Neural cell (in vitro differentiated cells): ENCODE measurements around the gene FN1. TPM values are rescaled to one million over a fixed set of nuclear protein-coding genes. Genes with fewer than 3 reads are reported as not detected.

Experiments used
- H2AFZ ChIP-seq: fragments of 200-600, 300-800 bp; sonication (generic), shearing (Covaris generic); 2 replicates; pipeline ENCODE4 v1.6.0; 2014; ENCODE audit warnings: low read depth, mild to moderate bottlenecking, antibody characterized with exemption, low read length, moderate library complexity
- H3F3A ChIP-seq: fragments of 200-600 bp; shearing (Covaris generic); 2 replicates; pipeline ENCODE4 v1.6.1; 2016; ENCODE audit warnings: mild to moderate bottlenecking, moderate library complexity, mixed read lengths, antibody characterized with exemption, low read length; ENCODE audit not compliant: insufficient read depth, poor library complexity, severe bottlenecking
- H3K27ac ChIP-seq: fragments of 200-600, 300-800 bp; sonication (generic), shearing (Covaris generic); 2 replicates; pipeline ENCODE4 v1.5.1; 2014; ENCODE audit warnings: mild to moderate bottlenecking, low read length, moderate library complexity
- H3K27me3 ChIP-seq: fragments of 300-800, 200-600 bp; sonication (generic), shearing (Covaris generic); 2 replicates; pipeline ENCODE4 v1.6.0; 2014; ENCODE audit warnings: mild to moderate bottlenecking, low read depth, low read length, moderate library complexity; ENCODE audit not compliant: insufficient read depth
- H3K36me3 ChIP-seq: fragments of 300-800, 200-600 bp; sonication (generic), shearing (Covaris generic); 2 replicates; pipeline ENCODE4 v1.5.1; 2014; ENCODE audit warnings: mild to moderate bottlenecking, antibody characterized with exemption, low read length, moderate library complexity; ENCODE audit not compliant: insufficient read depth
- H3K4me2 ChIP-seq: fragments of 300-800, 200-600 bp; sonication (generic), shearing (Covaris generic); 2 replicates; pipeline ENCODE4 v1.6.0; 2014; ENCODE audit warnings: mild to moderate bottlenecking, low read length
- H3K4me3 ChIP-seq: fragments of 300-800, 200-600 bp; sonication (generic), shearing (Covaris generic); 2 replicates; pipeline ENCODE4 v1.5.1; 2014; ENCODE audit warnings: mild to moderate bottlenecking, low read length, moderate library complexity
- H3K79me2 ChIP-seq: fragments of 200-600 bp; shearing (Covaris generic); replicated peaks from 2 replicates; pipeline ENCODE4 v1.6.0; 2014; ENCODE audit warnings: mild to moderate bottlenecking, low read length, moderate library complexity; ENCODE audit not compliant: insufficient read depth
- H3K9ac ChIP-seq: fragments of 300-800, 200-600 bp; sonication (generic), shearing (Covaris generic); 2 replicates; pipeline ENCODE4 v1.6.1; 2016; ENCODE audit warnings: mild to moderate bottlenecking, low read length, mixed read lengths
- H3K9me2 ChIP-seq: fragments of 200-600 bp; shearing (Covaris generic); 2 replicates; pipeline ENCODE4 v1.6.1; 2016; ENCODE audit warnings: mild to moderate bottlenecking, low read length, mixed read lengths; ENCODE audit not compliant: insufficient read depth
- H3K9me3 ChIP-seq: fragments of 200-600, 300-800 bp; sonication (generic), shearing (Covaris generic); 2 replicates; pipeline ENCODE4 v1.6.1; 2016; ENCODE audit warnings: mild to moderate bottlenecking, mixed run types, low read length, moderate library complexity, mixed read lengths
- H4K20me1 ChIP-seq: fragments of 200-600 bp; shearing (Covaris generic); 2 replicates; pipeline ENCODE4 v1.6.1; 2016; ENCODE audit warnings: mild to moderate bottlenecking, mixed run types; ENCODE audit not compliant: insufficient read depth
- CTCF ChIP-seq: fragments of 450-650 bp; IDR thresholded peaks from 2 replicates; pipeline ENCODE4 v1.5.1; 2014; ENCODE audit warnings: antibody characterized with exemption, mild to moderate bottlenecking, moderate library complexity; ENCODE audit not compliant: poor library complexity, severe bottlenecking
- EP300 ChIP-seq: fragments of 450-650 bp; conservative IDR thresholded peaks from 2 replicates; pipeline ENCODE4 v1.6.1; 2014; ENCODE audit warnings: antibody characterized with exemption, mild to moderate bottlenecking, moderate library complexity; ENCODE audit not compliant: poor library complexity, severe bottlenecking
- EZH2 ChIP-seq: fragments of 200-600, 300-800 bp; shearing (Covaris generic), sonication (generic); IDR thresholded peaks from 2 replicates; pipeline ENCODE4 v1.6.1; 2014; ENCODE audit warnings: antibody characterized with exemption, low read length, borderline replicate concordance, mild to moderate bottlenecking; ENCODE audit not compliant: insufficient read depth, poor library complexity, severe bottlenecking
- MXI1 ChIP-seq: fragments of 450-650 bp; conservative IDR thresholded peaks from 2 replicates; pipeline ENCODE4 v1.6.1; 2014; ENCODE audit warnings: antibody characterized with exemption, mild to moderate bottlenecking; ENCODE audit not compliant: poor library complexity, severe bottlenecking
- POLR2AphosphoS5 ChIP-seq: IDR thresholded peaks from 2 replicates; pipeline ENCODE4 v1.6.1; 2012
- RAD21 ChIP-seq: fragments of 450-650 bp; conservative IDR thresholded peaks from 2 replicates; pipeline ENCODE4 v1.6.1; 2014; ENCODE audit warnings: antibody characterized with exemption, mild to moderate bottlenecking, moderate library complexity
- SMC3 ChIP-seq: fragments of 450-650 bp; conservative IDR thresholded peaks from 2 replicates; pipeline ENCODE4 v1.6.1; 2014; ENCODE audit warnings: antibody characterized with exemption, mild to moderate bottlenecking, moderate library complexity; ENCODE audit not compliant: poor library complexity
- TAF1 ChIP-seq: IDR thresholded peaks from 2 replicates; pipeline ENCODE4 v1.6.1; 2012; ENCODE audit warnings: low read depth
- polyA plus RNA-seq: library from polyadenylated mRNA; depleted of rRNA; stranded (reverse); fragments of >200 nt; gene quantifications from 2 replicates; pipeline ENCODE4 v1.2.3, GENCODE V29; 2014
- TF ChIP-seq, protein P1 (sequence below): IDR thresholded peaks from 2 replicates; pipeline ENCODE4 v1.6.1; 2012; ENCODE audit warnings: borderline replicate concordance

Gene FN1
- polyA plus RNA-seq, 1 donor from 2014 or later = 0.93 TPM

DNA sequence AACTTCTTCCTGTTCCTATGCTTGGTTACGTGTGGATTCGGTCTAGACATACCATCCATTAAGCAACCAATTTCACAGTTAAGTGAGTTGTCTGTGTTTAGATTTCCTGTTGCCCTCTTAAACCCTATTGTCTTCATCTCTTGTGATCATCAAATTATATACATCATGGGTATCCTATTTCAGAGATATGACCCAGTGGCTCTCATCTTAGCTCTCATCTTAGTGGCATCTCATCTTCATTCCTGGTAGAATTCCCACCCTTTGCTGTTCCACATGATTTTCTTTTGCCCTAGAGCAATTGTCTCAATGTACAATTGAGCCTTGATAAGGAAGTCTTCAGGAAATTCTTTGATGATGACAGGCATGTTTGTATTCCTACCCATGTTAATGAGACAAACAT, 29.4 kb upstream of the FN1 start:
- H3K9me3 ChIP-seq = no peaks in the 10 kb centered on the region

DNA sequence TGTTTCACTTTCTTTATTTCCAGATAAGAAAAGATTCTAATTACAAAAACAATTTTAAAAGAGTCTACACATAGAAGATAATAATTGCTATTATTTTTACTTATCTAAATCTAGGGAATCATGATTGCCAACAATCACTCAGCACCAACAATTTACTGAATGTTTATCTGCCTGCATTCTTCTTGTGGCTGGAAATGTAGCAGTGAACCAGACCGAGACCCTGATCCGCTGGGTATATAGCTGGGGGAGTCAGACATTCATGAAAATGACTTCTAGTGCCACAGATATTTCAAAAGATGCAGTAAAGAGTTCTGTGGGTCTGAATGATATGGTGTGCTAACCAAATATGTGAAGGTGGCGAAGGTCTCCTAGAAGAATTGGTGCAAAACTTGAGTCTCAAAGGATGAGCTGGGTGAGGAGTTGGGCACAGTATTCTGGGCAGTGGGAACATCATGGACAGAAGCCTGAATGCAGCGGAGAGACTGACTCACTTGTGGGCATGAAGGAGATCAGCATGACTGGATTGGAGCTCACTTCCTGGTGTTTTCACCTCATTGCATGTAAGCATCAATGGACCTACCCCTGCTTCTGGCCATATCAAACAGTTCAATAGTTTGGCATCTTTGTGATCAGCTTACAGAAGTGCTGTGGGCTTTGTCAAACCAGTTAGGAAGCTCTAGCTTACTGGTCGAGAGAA, 26.1 kb upstream of the FN1 start:
- Histone ChIP-seq H3F3A (no peaks in the 10 kb centered on the region), H3K9me2 (no peaks in the 10 kb centered on the region), H3K4me2 (no peak overlapping the region), H3K79me2 (no peaks in the 10 kb centered on the region), H4K20me1 (no peaks in the 10 kb centered on the region), H2AFZ (no peak overlapping the region), H3K27ac (no peak overlapping the region), H3K27me3 (no peaks in the 10 kb centered on the region), H3K4me3 (no peak overlapping the region), H3K9ac (no peak overlapping the region), H3K9me3 (no peaks in the 10 kb centered on the region), H3K36me3 (no peaks in the 10 kb centered on the region)
- no peak for TF ChIP-seq CTCF

More for the DNA sequence above, 29.4 kb upstream of the FN1 start:
- H3K27ac ChIP-seq = no peak overlapping the region
- no peak overlapping the region for H3K9ac ChIP-seq
- no peak overlapping the region for H2AFZ ChIP-seq
- no peaks in the 10 kb centered on the region for H3K79me2 ChIP-seq
- no peak overlapping the region for H3K4me2 ChIP-seq
- no peaks in the 10 kb centered on the region for H4K20me1 ChIP-seq
- TF ChIP-seq TAF1 (no peak), POLR2AphosphoS5 (no peak), EZH2 (no peak), CTCF (no peak), MXI1 (no peak), RAD21 (no peak), EP300 (no peak), SMC3 (no peak)
- TF ChIP-seq, protein P1, sequence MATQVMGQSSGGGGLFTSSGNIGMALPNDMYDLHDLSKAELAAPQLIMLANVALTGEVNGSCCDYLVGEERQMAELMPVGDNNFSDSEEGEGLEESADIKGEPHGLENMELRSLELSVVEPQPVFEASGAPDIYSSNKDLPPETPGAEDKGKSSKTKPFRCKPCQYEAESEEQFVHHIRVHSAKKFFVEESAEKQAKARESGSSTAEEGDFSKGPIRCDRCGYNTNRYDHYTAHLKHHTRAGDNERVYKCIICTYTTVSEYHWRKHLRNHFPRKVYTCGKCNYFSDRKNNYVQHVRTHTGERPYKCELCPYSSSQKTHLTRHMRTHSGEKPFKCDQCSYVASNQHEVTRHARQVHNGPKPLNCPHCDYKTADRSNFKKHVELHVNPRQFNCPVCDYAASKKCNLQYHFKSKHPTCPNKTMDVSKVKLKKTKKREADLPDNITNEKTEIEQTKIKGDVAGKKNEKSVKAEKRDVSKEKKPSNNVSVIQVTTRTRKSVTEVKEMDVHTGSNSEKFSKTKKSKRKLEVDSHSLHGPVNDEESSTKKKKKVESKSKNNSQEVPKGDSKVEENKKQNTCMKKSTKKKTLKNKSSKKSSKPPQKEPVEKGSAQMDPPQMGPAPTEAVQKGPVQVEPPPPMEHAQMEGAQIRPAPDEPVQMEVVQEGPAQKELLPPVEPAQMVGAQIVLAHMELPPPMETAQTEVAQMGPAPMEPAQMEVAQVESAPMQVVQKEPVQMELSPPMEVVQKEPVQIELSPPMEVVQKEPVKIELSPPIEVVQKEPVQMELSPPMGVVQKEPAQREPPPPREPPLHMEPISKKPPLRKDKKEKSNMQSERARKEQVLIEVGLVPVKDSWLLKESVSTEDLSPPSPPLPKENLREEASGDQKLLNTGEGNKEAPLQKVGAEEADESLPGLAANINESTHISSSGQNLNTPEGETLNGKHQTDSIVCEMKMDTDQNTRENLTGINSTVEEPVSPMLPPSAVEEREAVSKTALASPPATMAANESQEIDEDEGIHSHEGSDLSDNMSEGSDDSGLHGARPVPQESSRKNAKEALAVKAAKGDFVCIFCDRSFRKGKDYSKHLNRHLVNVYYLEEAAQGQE = no peak
- no peaks in the 10 kb centered on the region for H3K27me3 ChIP-seq
- no peaks in the 10 kb centered on the region for H3F3A ChIP-seq
- no peaks in the 10 kb centered on the region for H3K9me2 ChIP-seq
- no peak overlapping the region for H3K4me3 ChIP-seq
- no peaks in the 10 kb centered on the region for H3K36me3 ChIP-seq
